GM19324 (cell line): Measurements from ENCODE around the gene SDS.

ENCODE experiments used
- ATAC-seq: cut with Tn5 transposase; IDR thresholded peaks from one replicate; pipeline ENCODE4 v1.9.1; 2021; ENCODE audit warnings: mild to moderate bottlenecking, moderate library complexity; ENCODE audit not compliant: unreplicated experiment, low FRiP score

The SDS gene

GRCh38 chr12:113403435-113404415 is at the start of gene SDS:
Gene SDS, minus strand, starts transcription at chr12:113403887. Its CDS starts 4,179 bp downstream, at chr12:113399708.
- no peak for ATAC-seq

- no peak for ATAC-seq
Measured at GRCh38 chr12:113453330-113453729, 49.6 kb upstream of the SDS start.

DNA sequence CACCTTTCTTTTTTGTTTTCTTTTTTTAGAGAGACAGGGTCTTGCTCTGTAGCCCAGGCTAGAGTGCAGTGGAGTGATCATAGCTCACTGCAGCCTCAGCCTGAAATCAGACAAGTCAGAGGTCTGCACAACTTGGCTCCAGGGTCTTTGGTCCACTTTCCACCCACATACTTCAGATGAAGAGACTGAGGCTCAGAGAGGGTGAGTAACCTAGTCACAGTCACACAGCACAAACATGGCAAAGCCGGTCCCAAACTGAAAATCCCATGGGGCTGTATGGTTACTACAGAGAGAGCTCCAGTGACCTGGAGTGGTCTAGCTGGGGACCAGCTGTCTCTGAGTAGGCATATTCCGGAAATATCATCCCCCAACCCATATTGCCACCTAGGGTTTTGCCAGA is 48.8 kb upstream of the SDS start:
- ATAC-seq: no peak

DNA sequence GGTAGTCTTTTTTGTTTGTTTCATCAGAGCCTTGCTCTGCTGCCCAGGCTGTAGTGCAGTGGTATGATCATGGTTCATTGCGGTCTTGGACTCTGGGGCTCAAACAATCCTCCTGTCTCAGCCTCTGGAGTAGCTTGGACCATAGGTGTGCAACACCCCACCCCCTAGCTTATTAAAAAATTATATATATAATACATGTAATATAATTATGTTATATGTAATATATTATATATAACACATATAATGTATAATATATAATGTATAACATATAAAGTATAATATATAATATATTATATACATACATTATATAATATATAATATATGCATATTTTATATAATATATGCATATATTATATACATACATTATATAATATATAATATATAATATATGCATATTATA is 46.2 kb upstream of the SDS start:
- ATAC-seq: no peak

DNA sequence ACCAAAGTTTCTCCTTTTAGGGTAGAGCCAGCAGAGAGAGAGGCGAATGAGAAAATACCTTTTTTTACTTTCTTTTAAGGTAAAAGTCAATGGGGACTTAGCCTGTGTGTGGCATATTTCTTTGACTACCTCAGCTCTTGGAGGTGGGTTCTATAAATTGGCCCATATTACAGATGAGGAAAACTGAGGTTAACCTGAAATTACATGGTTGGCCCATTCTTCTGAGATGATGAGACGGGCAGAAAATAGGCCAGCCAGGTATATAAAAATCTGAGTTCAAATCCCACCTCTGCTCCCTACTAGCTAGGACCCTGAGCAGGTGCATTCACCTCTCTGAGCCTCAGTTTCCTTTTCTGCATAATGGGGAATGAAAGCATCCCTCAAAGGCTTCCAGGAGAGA is 45.6 kb upstream of the SDS start:
- ATAC-seq: no peak

GRCh38 chr12:113448873-113449272 is 45.2 kb upstream of the SDS start:
- ATAC-seq: no peak

DNA sequence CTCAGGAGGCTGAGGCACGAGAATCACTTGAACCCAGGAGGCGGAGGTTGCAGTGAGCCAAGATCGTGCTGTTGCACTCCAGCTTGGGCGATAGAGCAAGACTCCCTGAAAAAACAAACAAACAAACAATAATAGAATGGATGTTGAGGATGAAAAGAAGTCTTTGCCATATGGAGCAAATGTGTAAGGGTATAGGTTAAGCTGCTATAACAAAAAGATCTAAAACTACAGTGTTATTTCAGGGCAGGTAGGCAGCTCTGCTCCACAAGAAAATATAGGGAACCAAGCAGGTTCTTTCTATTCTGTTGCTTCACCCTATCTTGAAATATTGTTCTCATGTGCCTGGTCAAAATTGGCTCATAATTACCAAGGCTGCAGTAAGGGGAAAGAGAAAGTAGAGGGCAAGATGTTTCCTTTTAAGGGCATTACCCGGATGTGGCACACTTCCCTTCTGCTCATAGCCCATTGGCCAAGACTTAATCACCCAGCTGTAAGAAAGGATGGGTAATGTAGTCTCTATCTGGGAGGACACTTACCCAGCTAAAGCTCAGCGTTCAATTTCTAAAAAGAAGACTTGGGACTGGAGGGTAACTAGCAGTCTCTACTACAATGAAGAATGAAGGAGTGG is 42.0 kb upstream of the SDS start:
- no peak for ATAC-seq

GRCh38 chr12:113443030-113443539 is 39.4 kb upstream of the SDS start:
- no peak for ATAC-seq

DNA sequence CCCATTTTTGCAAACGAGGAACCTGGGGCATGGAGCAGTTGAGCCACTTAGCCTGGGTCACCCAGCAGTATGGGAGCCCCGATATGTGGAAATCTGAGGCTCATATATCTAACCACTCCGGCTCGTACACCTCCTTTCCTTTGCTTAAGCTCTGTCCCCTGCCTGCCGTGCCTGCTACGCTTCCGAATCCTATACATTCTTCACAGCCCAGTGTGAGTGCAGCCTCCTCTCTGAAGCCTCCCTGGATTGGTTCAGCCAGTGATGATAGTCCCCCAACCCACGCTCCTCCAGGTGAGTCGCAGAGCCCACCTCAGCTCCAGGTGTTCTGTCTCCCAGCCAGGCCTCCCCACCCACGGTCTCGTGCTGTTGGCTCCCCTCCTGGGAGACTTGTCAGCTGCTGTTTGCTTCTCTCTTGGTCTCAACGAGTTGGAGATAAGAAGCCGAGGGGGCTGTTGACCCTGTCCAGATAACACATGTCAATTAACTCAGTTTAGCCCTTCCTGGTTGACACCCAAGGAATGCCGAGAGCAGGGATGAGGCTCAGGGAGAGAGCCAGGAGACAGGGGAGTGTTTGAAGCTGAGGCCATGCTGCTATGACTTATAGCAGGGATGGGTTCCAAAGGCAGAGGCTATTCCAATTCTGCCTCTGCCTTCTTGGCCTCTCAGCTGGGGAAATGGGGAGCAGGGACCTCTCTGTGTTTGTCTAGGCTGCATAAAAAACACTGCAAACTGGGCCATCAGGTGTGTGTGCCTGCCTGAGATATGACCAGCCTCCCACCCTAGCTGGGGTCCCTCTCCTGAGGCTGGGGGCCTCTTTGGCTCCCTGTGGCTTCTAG is 37.5 kb upstream of the SDS start:
- ATAC-seq: no peak

DNA sequence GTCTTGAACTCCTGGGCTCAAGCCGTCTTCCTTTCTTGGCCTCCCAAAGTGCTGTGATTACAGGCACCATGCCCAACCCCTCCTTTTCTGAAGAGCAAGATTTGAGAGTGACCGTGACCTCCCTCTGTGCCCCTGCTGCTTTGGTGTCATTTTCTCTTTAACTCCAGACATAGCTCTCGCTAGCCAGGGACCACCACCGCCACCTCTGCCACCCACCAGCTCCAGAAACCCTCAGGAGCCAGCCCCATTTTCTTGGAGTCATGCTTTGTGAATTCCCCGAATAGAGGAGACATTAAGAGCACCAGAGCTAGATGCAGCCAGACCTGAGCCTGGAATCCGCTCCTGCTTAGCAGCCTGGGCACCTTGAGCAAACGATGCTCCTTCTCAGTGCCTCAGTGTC is 36.6 kb upstream of the SDS start:
- ATAC-seq: no peak

DNA sequence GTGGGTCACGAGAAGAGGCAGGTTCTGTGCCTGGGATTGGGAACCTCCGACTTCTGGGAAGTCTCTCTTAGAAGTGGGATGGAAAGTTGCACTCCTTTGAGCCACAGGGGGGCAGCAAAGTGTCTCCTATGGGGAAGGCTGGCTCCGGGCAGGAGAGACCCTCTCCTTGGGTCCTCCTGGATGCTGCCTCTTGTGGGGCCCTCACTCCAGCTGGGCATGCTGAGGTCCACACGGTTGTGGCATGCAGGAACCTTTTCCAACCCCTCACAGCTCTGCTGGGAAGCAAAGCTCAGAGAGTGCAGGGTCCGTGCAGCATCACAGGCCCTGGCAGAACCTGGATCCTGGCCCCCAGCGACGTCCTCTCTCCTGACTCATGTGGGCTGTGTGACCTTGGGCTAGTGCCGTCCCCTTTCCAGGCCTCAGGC is 35.9 kb upstream of the SDS start:
- ATAC-seq: no peak

DNA sequence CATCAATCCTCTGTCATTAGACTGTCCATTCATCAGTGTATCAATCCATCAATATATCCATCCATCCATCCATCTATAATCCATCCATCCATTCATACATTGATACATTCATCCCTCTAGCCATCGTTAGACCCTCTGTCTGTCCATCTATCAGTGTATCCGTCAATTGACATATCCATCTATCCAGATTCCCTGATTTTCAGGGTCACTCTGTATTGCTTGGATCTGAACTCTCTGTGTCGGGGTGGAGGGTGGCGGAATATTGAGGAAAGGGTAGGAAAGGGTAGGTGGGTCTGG is 35.6 kb upstream of the SDS start:
- ATAC-seq: no peak

DNA sequence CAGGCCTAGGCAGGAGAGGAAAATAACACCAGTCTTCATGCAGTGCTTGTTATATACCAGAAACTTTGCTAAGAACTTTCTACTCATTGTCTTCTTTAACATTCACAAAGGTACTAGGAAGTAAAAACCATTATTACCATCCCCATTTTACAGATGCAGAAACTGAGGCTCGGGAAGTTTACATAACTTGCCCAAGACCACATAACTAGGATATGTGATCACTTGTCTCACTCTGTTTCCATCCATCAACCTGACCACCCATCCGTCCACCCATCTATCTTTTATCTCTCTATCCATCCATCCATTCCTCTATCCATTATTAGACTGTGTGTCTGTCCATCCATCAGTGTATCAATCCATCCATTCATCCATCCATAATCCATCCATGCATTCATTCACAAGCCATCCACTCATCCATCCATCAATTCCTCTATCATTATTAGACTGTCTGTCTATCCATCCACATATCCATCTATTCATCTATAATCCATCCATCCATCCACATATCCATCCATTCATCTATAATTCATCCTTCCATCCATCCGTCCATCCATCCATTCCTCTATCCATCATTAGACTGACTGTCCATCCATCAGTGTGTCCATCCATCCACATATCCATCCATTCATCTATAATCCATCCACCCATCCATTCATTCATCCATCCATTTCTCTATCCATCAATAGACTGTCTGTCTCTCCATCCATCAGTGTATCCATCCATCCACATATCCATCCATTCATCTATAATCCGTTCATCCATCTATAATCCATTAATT is 35.0 kb upstream of the SDS start:
- ATAC-seq: no peak

DNA sequence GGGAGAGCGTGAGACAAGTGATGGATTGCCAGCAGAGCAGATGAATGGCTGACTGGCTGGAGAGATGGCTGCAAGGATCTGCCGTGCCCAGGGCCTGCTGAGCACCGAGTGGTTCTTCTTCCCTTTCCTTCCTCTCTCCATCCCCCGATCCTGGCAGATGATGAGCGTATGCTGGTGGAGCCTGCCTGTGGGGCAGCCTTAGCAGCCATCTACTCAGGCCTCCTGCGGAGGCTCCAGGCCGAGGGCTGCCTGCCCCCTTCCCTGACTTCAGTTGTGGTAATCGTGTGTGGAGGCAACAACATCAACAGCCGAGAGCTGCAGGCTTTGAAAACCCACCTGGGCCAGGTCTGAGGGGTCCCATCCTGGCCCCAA is 34.0 kb upstream of the SDS start:
- no peak for ATAC-seq

DNA sequence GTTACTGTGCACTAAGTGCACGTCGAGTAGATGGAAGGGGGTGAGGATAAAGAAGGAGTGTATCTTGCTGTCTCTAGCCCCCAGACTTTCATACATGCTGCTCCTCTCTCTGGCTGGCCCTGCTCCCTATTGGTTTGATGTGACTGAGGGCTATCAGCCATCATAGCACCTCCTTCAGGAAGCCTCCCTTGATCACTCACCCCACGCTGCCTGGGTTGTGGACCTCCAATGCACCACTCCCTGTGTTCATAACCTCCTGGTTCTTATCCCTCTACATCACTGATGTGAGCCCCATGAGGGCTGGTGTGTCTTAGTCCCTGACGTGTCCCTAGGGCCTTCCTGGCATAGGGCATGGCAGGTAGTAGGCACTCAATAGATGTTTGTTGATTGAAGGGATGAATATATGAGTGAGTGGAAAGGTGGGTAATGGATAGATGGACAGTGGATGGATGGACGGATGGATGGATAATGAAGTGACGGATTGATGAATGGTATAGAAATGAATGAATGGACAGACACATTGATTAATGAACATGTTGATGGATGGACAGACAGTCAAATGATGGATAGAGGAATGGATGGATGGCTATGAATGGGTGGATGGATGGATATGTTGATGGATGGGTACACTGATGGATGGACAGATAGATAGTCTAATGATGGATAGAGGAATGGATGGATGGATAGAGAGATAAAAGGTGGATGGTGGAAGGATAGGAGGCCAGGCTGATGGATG is 33.5 kb upstream of the SDS start:
- no peak for ATAC-seq

GRCh38 chr12:113436586-113436985 is 32.9 kb upstream of the SDS start:
- no peak for ATAC-seq

GRCh38 chr12:113435367-113435766 is 31.7 kb upstream of the SDS start:
- no peak for ATAC-seq

- ATAC-seq: no peak
Measured at GRCh38 chr12:113432986-113433385, 29.3 kb upstream of the SDS start.

- no peak for ATAC-seq
Measured at GRCh38 chr12:113428482-113428881, 24.8 kb upstream of the SDS start.

GRCh38 chr12:113427882-113428281 is 24.2 kb upstream of the SDS start:
- no peak for ATAC-seq
